HL-60 (cell line): ENCODE measurements around the gene TSPOAP1.

Source experiments
- DNase-seq, 2 experiments: peaks; one replicate each; pipeline ENCODE4 v3.0.0-alpha.2; 2010 to 2020; ENCODE audit warnings: low read depth in 1 of 2, low spot score in 1 of 2
- H3K27ac ChIP-seq: fragments of 250-450 bp; sonication (Bioruptor Pico); replicated peaks from 2 replicates; pipeline ENCODE4 v1.5.1; 2020; ENCODE audit warnings: mild to moderate bottlenecking, moderate library complexity
- H3K27me3 ChIP-seq: fragments of 250-450 bp; sonication (Bioruptor Pico); 2 replicates; pipeline ENCODE4 v1.5.1; 2021; ENCODE audit warnings: mild to moderate bottlenecking, moderate library complexity; ENCODE audit not compliant: insufficient read depth, poor library complexity, severe bottlenecking
- H3K4me3 ChIP-seq: replicated peaks from 2 replicates; pipeline ENCODE4 v1.5.1; 2011; ENCODE audit warnings: mild to moderate bottlenecking, control low read depth, low read length; ENCODE audit not compliant: insufficient read depth
- CTCF ChIP-seq: IDR thresholded peaks from one replicate; pipeline ENCODE4 v1.5.1; 2011; ENCODE audit warnings: low read length, control low read depth, inconsistent platforms; ENCODE audit not compliant: insufficient read depth
- GABPA ChIP-seq: IDR thresholded peaks from 2 replicates; pipeline ENCODE4 v1.6.1; 2012; ENCODE audit warnings: low read depth
- POLR2AphosphoS5 ChIP-seq: IDR thresholded peaks from 2 replicates; pipeline ENCODE4 v1.6.1; 2012; ENCODE audit warnings: low read depth
- REST ChIP-seq: IDR thresholded peaks from 2 replicates; pipeline ENCODE4 v1.6.1; 2012; ENCODE audit warnings: low read depth; ENCODE audit not compliant: insufficient replicate concordance
- SPI1 ChIP-seq: IDR thresholded peaks from 2 replicates; pipeline ENCODE4 v1.6.1; 2012; ENCODE audit warnings: low read depth, mild to moderate bottlenecking, borderline replicate concordance

The TSPOAP1 gene

GRCh38 chr17:58375811-58376210, 47.2 kb upstream of the TSPOAP1 start:
- Histone ChIP-seq H3K4me3 (no peak overlapping the region), H3K27me3 (no peaks in the 10 kb centered on the region), H3K27ac (no peak overlapping the region)
- no peak for DNase-seq
- TF ChIP-seq REST (no peak), POLR2AphosphoS5 (no peak), GABPA (no peak), CTCF (no peak), SPI1 (peak; percentile 18; the same call in 1 of the 2 replicates)

- no peaks in the 10 kb centered on the region for H3K27me3 ChIP-seq
Observed at GRCh38 chr17:58375256-58375655, 46.7 kb upstream of the TSPOAP1 start.

GRCh38 chr17:58373923-58374322, 45.3 kb upstream of the TSPOAP1 start:
- TF ChIP-seq GABPA (no peak), REST (no peak), POLR2AphosphoS5 (no peak), SPI1 (no peak), CTCF (no peak)
- Histone ChIP-seq H3K27ac (no peak overlapping the region), H3K4me3 (no peak overlapping the region), H3K27me3 (no peaks in the 10 kb centered on the region)
- DNase-seq: no peak

More at GRCh38 chr17:58375256-58375655, 46.7 kb upstream of the TSPOAP1 start:
- Histone ChIP-seq H3K27ac (no peak overlapping the region), H3K4me3 (no peak overlapping the region)
- no peak for TF ChIP-seq REST
- TF ChIP-seq CTCF: no peak
- TF ChIP-seq GABPA: no peak
- no peak for TF ChIP-seq SPI1
- TF ChIP-seq POLR2AphosphoS5: no peak
- DNase-seq: no peak
